Umbilical cord (tissue), 2 donors: Measurements from ENCODE around the gene RARA. TPM values are rescaled to one million over a fixed set of nuclear protein-coding genes. Genes with fewer than 3 reads are reported as not detected.
"Not testable (repeated sequence)": the region's sequence is repeated elsewhere in the genome, so short reads cannot be mapped to it uniquely, and the experiment has no call there.

Source experiments
- DNase-seq: peaks from one replicate; pipeline ENCODE4 v3.0.0-alpha.2; 2015; ENCODE audit warnings: low spot score
- total RNA-seq: library from RNA; depleted of rRNA; stranded (reverse); fragments of >200 nt; gene quantifications from one replicate; pipeline ENCODE4 v1.2.3, GENCODE V29; 2014; ENCODE audit warnings: low replicate concordance; ENCODE audit not compliant: insufficient read depth

The RARA gene
- total RNA-seq, 1 donor from 2014 or later: 8.7 TPM

GRCh38 chr17:40297511-40297910 is 11.5 kb upstream of the RARA start:
- DNase-seq: no peak

- no peak for DNase-seq
Measured at GRCh38 chr17:40298726-40299125, 10.3 kb upstream of the RARA start.

GRCh38 chr17:40299159-40299757 is 9.7 kb upstream of the RARA start:
- DNase-seq: peak; percentile 85

- DNase-seq: no peak
Measured at GRCh38 chr17:40301315-40301714, 7.7 kb upstream of the RARA start.

- peak; percentile 86 for DNase-seq
Measured at GRCh38 chr17:40303009-40303657, 5.8 kb upstream of the RARA start.

GRCh38 chr17:40303708-40304551 is 5.0 kb upstream of the RARA start:
- DNase-seq: peak; percentile 96

- not testable (repeated sequence) for DNase-seq
Measured at GRCh38 chr17:40304552-40304863, 4.5 kb upstream of the RARA start.

- DNase-seq: not testable (repeated sequence)
Measured at GRCh38 chr17:40304866-40305265, 4.1 kb upstream of the RARA start.

- no peak for DNase-seq
Measured at GRCh38 chr17:40306395-40306794, 2.6 kb upstream of the RARA start.

GRCh38 chr17:40307001-40307730 is 1.8 kb upstream of the RARA start:
- DNase-seq: peak; percentile 97

GRCh38 chr17:40307740-40308239 is 1.2 kb upstream of the RARA start:
- DNase-seq: peak; percentile 75

GRCh38 chr17:40309949-40310510 is 1.1 kb downstream of the RARA start:
- no peak for DNase-seq

- DNase-seq: no peak
Measured at GRCh38 chr17:40310882-40311391, 2.0 kb downstream of the RARA start.

- no peak for DNase-seq
Measured at GRCh38 chr17:40311575-40311974, 2.6 kb downstream of the RARA start.

GRCh38 chr17:40312131-40312731 is 3.3 kb downstream of the RARA start:
- no peak for DNase-seq

- DNase-seq: no peak
Measured at GRCh38 chr17:40312893-40313667, 4.1 kb downstream of the RARA start.

GRCh38 chr17:40313668-40314583 is 4.9 kb downstream of the RARA start:
- DNase-seq: no peak

- peak; percentile 71 for DNase-seq
Measured at GRCh38 chr17:40314584-40314956, 5.6 kb downstream of the RARA start.

GRCh38 chr17:40315206-40315605 is 6.2 kb downstream of the RARA start:
- DNase-seq: no peak
